Measurements from ENCODE around the gene TRPM2. TPM values are rescaled to one million over a fixed set of nuclear protein-coding genes. Genes with fewer than 3 reads are reported as not detected.

Gene TRPM2
- total RNA-seq, 1 donor from 2014 or later: 3.9 TPM

- H3K9me3 Mint-ChIP-seq: no peaks in the 10 kb centered on the region
- ChIA-PET POLR2A (interaction anchor here (3.2 kb wide), 1 partner anchor 16 kb away, joined by 19 read pairs; the partner anchor contains the start of gene CFAP410), CTCF (no interaction called here)
- intact Hi-C loops (cut with micrococcal nuclease): loop anchor here (1.0 kb wide), 1 partner anchor 16 kb away; the partner anchor contains the start of gene CFAP410
- no peak for TF ChIP-seq CTCF (IDR thresholded peaks at IDR 0.05)
- H3K27me3 Mint-ChIP-seq: peaks cover 5% of the 10 kb centered on the region
- peaks cover 52% of the 10 kb centered on the region for H3K4me1 Mint-ChIP-seq
- peak overlapping the region; percentile 78 for H3K4me3 Mint-ChIP-seq
- ATAC-seq (ENCODE audit: low read depth) (peak; percentile 49), DNase-seq (no peak)
- no peaks in the 10 kb centered on the region for H3K36me3 Mint-ChIP-seq (ENCODE audit: low read depth)
- peak overlapping the region; percentile 76 for H3K27ac Mint-ChIP-seq
These were observed 1.7 kb downstream of the TRPM2 start for GRCh38 chr21:44354775-44355771.

GRCh38 chr21:44356160-44356559, 2.7 kb downstream of the TRPM2 start:
- CTCF ChIA-PET: no interaction called here
- no peak for TF ChIP-seq CTCF (IDR thresholded peaks at IDR 0.05)
- intact Hi-C loops (cut with micrococcal nuclease): no loop called here
- Mint-ChIP-seq H3K27ac (peak overlapping the region; percentile 80), H3K4me1 (peaks cover 56% of the 10 kb centered on the region), H3K27me3 (peaks cover 4% of the 10 kb centered on the region), H3K4me3 (peak overlapping the region; percentile 41), H3K9me3 (no peaks in the 10 kb centered on the region), H3K36me3 (ENCODE audit: low read depth) (no peaks in the 10 kb centered on the region)
- ATAC-seq (ENCODE audit: low read depth): no peak
- POLR2A ChIA-PET: no interaction called here
- no peak for DNase-seq

- TF ChIP-seq CTCF (IDR thresholded peaks at IDR 0.05): no peak
- intact Hi-C loops (cut with micrococcal nuclease): no loop called here
- Mint-ChIP-seq H3K4me1 (peaks cover 56% of the 10 kb centered on the region), H3K9me3 (no peaks in the 10 kb centered on the region), H3K36me3 (ENCODE audit: low read depth) (no peaks in the 10 kb centered on the region), H3K27me3 (peaks cover 2% of the 10 kb centered on the region), H3K4me3 (peak overlapping the region; percentile 41), H3K27ac (peak overlapping the region; percentile 80)
- no peak for DNase-seq
- CTCF ChIA-PET: no interaction called here
- POLR2A ChIA-PET: no interaction called here
- ATAC-seq (ENCODE audit: low read depth): peak; percentile 23
These were observed 3.2 kb downstream of the TRPM2 start for GRCh38 chr21:44356636-44357035.

- peaks cover 55% of the 10 kb centered on the region for H3K4me1 Mint-ChIP-seq
- no peaks in the 10 kb centered on the region for H3K36me3 Mint-ChIP-seq (ENCODE audit: low read depth)
- ATAC-seq (ENCODE audit: low read depth) (no peak), DNase-seq (no peak)
- intact Hi-C loops (cut with micrococcal nuclease): no loop called here
- no peak for TF ChIP-seq CTCF (IDR thresholded peaks at IDR 0.05)
- H3K27ac Mint-ChIP-seq: no peak overlapping the region
- H3K27me3 Mint-ChIP-seq: peaks cover 2% of the 10 kb centered on the region
- CTCF ChIA-PET: no interaction called here
- H3K9me3 Mint-ChIP-seq: no peaks in the 10 kb centered on the region
- H3K4me3 Mint-ChIP-seq: no peak overlapping the region
- POLR2A ChIA-PET: no interaction called here
These were observed 3.8 kb downstream of the TRPM2 start for GRCh38 chr21:44357064-44357837.

- peaks cover 34% of the 10 kb centered on the region for H3K4me1 Mint-ChIP-seq
- intact Hi-C loops (cut with micrococcal nuclease): no loop called here
- peaks cover 8% of the 10 kb centered on the region for H3K9me3 Mint-ChIP-seq
- H3K36me3 Mint-ChIP-seq (ENCODE audit: low read depth): no peaks in the 10 kb centered on the region
- CTCF ChIA-PET: no interaction called here
- H3K27ac Mint-ChIP-seq: no peak overlapping the region
- no peak for ATAC-seq (ENCODE audit: low read depth)
- POLR2A ChIA-PET: no interaction called here
- no peak for TF ChIP-seq CTCF (IDR thresholded peaks at IDR 0.05)
- H3K4me3 Mint-ChIP-seq: no peak overlapping the region
- no peaks in the 10 kb centered on the region for H3K27me3 Mint-ChIP-seq
- no peak for DNase-seq
These were observed 6.0 kb downstream of the TRPM2 start for GRCh38 chr21:44359396-44359795.

All from activated B cell treated with CpG ODN at 0.5 μM for 24 hours (primary cell).